HFF-Myc (cell line): ENCODE data around the gene CABP2.

Source experiments
- DNase-seq: peaks from one replicate; pipeline ENCODE4 v3.0.0-alpha.2; 2011; ENCODE audit warnings: low read depth; ENCODE audit errors: extremely low read depth
- H3K4me3 ChIP-seq: replicated peaks from 2 replicates; pipeline ENCODE4 v1.5.1; 2011; ENCODE audit warnings: low read depth, mild to moderate bottlenecking, control low read depth, low read length
- TF ChIP-seq, protein P1 (sequence below): IDR thresholded peaks from 2 replicates; pipeline ENCODE4 v1.5.1; 2012; ENCODE audit warnings: mild to moderate bottlenecking, low read depth, low read length, control low read depth; ENCODE audit errors: missing control alignments

The CABP2 gene

DNA sequence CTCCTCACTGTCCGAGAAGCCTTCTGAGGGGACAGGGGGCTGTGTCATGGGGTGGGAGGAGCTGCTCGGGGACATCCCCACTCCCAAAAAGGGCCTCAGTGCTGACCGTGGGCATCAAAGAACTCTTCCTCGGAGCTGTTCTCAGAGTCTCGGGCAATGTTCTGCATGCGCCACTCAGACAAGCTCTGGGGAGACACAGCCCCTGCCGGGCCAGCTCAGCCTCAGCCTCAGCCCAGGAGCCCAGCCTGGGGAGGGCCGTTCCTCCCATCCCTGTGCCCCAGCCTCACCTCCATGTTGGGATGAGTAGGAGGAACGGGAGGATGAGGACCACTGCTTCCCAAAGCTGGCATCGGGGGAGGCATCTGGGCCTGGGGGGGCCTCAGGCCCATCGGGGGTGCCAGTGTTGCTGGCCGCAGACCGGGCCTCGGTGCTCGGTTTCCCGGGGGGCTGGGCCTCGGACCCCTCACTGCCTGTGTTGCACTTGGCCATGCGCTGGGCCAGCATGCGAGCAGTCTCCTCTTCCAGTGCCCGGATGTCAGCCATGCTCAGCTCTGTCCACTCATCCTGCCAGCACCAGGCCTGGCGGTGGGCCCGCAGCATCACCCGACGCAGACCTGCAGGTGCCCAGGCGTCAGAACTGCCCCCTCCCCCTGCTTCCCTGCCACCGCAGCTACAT is 23.3 kb downstream of the CABP2 start:
- no peak overlapping the region for H3K4me3 ChIP-seq
- TF ChIP-seq, protein P1, sequence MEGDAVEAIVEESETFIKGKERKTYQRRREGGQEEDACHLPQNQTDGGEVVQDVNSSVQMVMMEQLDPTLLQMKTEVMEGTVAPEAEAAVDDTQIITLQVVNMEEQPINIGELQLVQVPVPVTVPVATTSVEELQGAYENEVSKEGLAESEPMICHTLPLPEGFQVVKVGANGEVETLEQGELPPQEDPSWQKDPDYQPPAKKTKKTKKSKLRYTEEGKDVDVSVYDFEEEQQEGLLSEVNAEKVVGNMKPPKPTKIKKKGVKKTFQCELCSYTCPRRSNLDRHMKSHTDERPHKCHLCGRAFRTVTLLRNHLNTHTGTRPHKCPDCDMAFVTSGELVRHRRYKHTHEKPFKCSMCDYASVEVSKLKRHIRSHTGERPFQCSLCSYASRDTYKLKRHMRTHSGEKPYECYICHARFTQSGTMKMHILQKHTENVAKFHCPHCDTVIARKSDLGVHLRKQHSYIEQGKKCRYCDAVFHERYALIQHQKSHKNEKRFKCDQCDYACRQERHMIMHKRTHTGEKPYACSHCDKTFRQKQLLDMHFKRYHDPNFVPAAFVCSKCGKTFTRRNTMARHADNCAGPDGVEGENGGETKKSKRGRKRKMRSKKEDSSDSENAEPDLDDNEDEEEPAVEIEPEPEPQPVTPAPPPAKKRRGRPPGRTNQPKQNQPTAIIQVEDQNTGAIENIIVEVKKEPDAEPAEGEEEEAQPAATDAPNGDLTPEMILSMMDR, result no peak
- no peak for DNase-seq

DNA sequence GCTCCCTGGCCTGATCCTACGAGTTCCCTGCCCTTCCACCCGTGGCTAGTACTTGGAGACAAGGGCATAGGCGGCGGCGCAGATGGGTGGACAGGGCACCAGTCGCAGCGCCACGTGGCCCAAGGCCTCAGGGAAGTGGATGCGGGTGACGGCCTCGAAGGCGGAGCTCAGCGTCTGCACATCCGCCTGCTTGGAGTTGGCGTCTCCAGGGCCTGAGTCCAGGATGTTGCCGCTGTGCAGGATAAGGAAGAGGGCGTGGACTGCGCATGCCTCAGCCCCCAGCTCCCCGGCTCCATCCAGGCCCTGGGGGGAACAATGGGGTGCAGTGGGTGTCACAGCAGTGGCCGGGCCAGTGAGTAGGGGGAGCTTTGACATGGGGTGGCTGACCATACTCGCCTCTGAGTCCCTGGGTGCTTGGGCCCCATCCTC is 24.7 kb downstream of the CABP2 start:
- DNase-seq, result no peak
- TF ChIP-seq, protein P1, result no peak

DNA sequence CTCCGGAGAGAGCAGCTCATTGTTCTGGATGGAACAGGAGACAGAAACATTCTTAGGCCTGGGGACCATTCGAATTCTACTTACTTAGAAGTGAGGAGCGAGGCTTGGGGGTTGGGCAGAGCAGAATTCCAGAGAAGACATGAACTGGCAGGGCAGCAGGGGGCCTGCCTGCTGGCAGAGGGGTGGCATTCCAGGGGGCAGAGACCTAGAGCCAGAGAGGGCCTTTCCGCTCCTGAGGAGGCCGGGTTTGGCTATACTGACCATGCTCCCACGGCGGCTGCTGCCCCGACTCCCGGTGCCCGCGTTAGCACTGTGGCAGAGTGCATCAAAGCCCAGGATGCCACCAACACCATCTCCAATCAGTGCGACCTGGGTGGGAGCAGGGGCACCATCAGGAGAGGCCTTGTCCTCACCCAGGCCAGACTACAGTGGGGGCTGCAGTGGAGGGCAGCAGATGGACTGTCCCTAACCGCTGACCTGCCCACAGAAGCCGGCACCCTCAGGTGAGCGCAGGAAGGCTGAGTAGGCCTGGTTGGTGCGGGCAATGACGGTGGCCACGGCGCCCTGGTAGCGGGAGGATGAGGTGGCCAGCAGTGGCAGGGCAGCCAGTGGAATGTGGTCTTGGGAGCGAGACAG is 25.5 kb downstream of the CABP2 start:
- DNase-seq, result no peak
- TF ChIP-seq, protein P1, result no peak
- H3K4me3 ChIP-seq, result no peak overlapping the region

More for the DNA sequence above, 24.7 kb downstream of the CABP2 start:
- no peak overlapping the region for H3K4me3 ChIP-seq

DNA sequence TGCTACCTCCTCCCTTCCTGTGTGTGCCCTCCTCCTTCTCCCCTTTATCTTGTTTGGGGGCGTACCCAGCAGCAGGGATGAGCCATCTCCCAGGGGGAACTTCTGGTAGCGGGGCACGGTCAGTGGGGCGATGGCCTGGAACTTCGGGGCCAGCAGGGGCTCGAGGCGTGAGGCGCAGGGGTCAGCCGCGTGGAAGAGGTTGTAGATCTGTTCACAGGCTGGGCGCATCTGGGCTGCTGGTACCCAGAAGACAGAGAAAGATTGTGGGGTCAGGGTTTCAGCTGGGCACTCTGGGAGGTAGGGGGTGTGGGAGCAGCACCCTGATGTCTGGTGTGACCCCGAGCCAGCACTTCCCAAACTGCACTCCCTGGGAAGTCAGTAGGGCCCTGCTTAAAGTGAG is 27.1 kb downstream of the CABP2 start:
- H3K4me3 ChIP-seq, result no peak overlapping the region
- TF ChIP-seq, protein P1, result no peak
- DNase-seq, result no peak

DNA sequence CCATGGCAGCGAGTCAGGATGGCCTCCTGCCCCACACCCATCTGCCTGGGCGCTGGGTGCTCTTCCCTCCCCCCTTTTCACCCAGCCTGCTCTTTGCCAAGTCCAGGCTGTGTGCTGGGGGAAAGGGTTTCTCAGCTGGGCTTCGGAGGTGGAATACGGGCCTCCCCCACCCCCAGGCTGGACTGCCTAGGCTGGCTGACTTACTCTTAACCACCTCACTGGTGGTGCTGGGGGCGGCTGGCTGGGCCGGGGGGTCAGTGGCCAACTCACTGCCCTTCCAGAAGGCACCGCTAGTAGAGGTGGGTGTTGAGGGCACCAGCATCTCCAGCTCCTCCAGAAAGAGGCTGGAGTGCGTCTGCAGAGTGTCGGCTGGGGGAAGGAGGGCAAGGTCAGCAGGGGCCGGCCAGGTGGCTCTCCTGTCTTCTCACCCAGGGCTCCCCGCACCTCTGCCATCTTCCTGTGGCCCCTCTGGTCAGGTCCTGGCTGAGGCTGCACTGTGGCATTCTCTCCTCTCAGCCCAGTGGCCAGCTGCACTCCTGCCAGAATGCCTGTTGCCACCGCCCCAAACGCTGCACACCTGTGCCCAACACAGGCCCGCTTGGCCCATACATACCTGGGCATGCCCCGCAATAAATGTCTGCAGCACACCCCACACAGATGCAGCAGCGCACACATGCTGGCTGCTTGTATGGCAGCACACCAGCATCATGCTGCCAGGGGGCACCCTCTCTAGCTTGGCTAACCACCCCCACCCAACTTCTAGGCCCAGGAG is 27.8 kb downstream of the CABP2 start:
- TF ChIP-seq, protein P1, result no peak
- H3K4me3 ChIP-seq, result no peak overlapping the region
- no peak for DNase-seq

DNA sequence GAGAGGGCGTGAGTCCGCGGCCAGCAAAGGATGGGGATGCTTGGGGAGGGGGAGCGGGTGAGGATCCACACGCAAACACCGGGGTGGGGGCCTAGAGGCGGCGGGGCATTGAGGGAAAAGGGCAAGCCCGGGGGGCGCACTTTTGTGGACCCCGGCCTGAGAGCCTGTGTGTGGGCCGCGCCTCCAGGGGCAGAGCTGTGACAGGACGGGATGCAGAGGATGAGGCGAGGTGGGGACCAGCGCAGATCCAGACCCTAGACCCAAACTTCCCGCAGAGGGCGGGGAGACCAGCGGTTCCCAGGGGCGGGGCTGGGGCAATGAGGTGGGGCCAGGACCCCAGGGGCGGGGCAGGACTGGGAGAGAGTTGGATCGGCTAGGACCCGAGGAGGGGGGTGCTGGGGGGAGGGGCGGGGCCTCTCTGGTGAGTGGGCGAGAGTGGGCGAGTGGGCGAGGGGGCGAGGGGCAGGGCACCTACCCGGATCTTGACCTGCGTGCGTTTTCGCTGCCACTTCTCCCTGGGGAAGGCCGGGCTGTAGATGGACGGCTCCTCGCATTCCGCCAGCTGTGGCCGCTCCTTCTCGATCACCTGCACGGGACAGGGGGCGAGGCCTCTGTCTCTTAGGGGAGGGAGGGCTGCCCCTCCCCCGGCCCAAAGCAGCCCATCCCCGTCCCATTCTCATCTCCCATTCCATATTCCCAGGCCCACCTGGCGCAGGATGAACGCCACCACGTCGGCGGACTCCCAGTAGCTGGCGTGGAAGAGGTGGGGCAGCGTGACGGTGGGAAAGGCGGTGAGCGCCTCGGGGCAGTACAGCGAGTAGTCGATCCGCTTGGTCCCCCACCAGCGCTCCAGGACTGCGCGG is 28.6 kb downstream of the CABP2 start:
- TF ChIP-seq, protein P1, result no peak
- DNase-seq, result no peak
- H3K4me3 ChIP-seq, result no peak overlapping the region
